H9 (cell line): Measurements from ENCODE around the gene NKX6-2. TPM values are rescaled to one million over a fixed set of nuclear protein-coding genes. Genes with fewer than 3 reads are reported as not detected.

Experiments used
- DNase-seq: peaks from one replicate; pipeline ENCODE4 v3.0.0-alpha.2; 2017
- H2AFZ ChIP-seq: one replicate; pipeline ENCODE4 v1.6.1; 2013; ENCODE audit warnings: mild to moderate bottlenecking, low read length, control low read depth, moderate library complexity
- H2AK5ac ChIP-seq: 2 replicates; pipeline ENCODE4 v1.6.1; 2013; ENCODE audit warnings: low read length, control low read depth, mixed read lengths; ENCODE audit not compliant: insufficient read length
- H2BK120ac ChIP-seq: one replicate; pipeline ENCODE4 v1.6.1; 2013; ENCODE audit warnings: low read depth, mild to moderate bottlenecking, low read length, control low read depth, inconsistent platforms; ENCODE audit not compliant: poor library complexity, severe bottlenecking
- H2BK12ac ChIP-seq: 2 replicates; pipeline ENCODE4 v1.6.1; 2013; ENCODE audit warnings: low read length, control low read depth, mixed read lengths, low read depth; ENCODE audit not compliant: insufficient read length
- H2BK15ac ChIP-seq: 2 replicates; pipeline ENCODE4 v1.6.1; 2013; ENCODE audit warnings: low read depth, low read length, control low read depth
- H2BK20ac ChIP-seq: one replicate; pipeline ENCODE4 v1.6.1; 2013; ENCODE audit warnings: low read depth, mild to moderate bottlenecking, low read length, control low read depth, inconsistent platforms; ENCODE audit not compliant: poor library complexity, severe bottlenecking
- H2BK5ac ChIP-seq: 2 replicates; pipeline ENCODE4 v1.6.1; 2013; ENCODE audit warnings: low read length, control low read depth, mixed read lengths; ENCODE audit not compliant: insufficient read length
- H3K14ac ChIP-seq: 2 replicates; pipeline ENCODE4 v1.6.1; 2013; ENCODE audit warnings: low read length, control low read depth; ENCODE audit not compliant: insufficient read depth
- H3K18ac ChIP-seq: 2 replicates; pipeline ENCODE4 v1.6.1; 2013; ENCODE audit warnings: low read depth, mild to moderate bottlenecking, mixed read lengths, low read length, control low read depth; ENCODE audit not compliant: insufficient read length
- H3K23ac ChIP-seq: 2 replicates; pipeline ENCODE4 v1.6.1; 2013; ENCODE audit warnings: low read length, control low read depth, mixed read lengths, low read depth; ENCODE audit not compliant: insufficient read length
- H3K23me2 ChIP-seq: 2 replicates; pipeline ENCODE4 v1.6.1; 2013; ENCODE audit warnings: low read depth, mild to moderate bottlenecking, mixed read lengths, low read length, control low read depth; ENCODE audit not compliant: insufficient read length, poor library complexity, severe bottlenecking
- H3K27ac ChIP-seq: 2 replicates; pipeline ENCODE4 v1.5.1; 2013; ENCODE audit warnings: low read length, control low read depth, mixed read lengths, low read depth; ENCODE audit not compliant: insufficient read length
- H3K27me3 ChIP-seq: 2 replicates; pipeline ENCODE4 v1.6.1; 2013; ENCODE audit warnings: low read length, control low read depth, inconsistent platforms; ENCODE audit not compliant: insufficient read depth
- H3K4ac ChIP-seq: 2 replicates; pipeline ENCODE4 v1.6.1; 2013; ENCODE audit warnings: low read depth, mild to moderate bottlenecking, control low read depth, inconsistent platforms, low read length, moderate library complexity
- H3K4me1 ChIP-seq: 2 replicates; pipeline ENCODE4 v1.6.1; 2013; ENCODE audit warnings: low read length, control low read depth, inconsistent platforms; ENCODE audit not compliant: insufficient read depth
- H3K4me2 ChIP-seq: 2 replicates; pipeline ENCODE4 v1.6.1; 2013; ENCODE audit warnings: low read length, control low read depth, mixed read lengths; ENCODE audit not compliant: insufficient read length, insufficient read depth
- H3K56ac ChIP-seq: 2 replicates; pipeline ENCODE4 v1.6.1; 2013; ENCODE audit warnings: low read depth, mild to moderate bottlenecking, mixed read lengths, low read length, control low read depth; ENCODE audit not compliant: insufficient read length
- H3K79me1 ChIP-seq: 2 replicates; pipeline ENCODE4 v1.6.1; 2013; ENCODE audit warnings: low read depth, mild to moderate bottlenecking, moderate library complexity, low read length, control low read depth, inconsistent platforms; ENCODE audit not compliant: insufficient read depth, poor library complexity, severe bottlenecking
- H3K79me2 ChIP-seq: 2 replicates; pipeline ENCODE4 v1.6.1; 2013; ENCODE audit warnings: low read length, control low read depth, inconsistent platforms; ENCODE audit not compliant: insufficient read depth
- H3K9ac ChIP-seq: 2 replicates; pipeline ENCODE4 v1.6.1; 2013; ENCODE audit warnings: low read length, control low read depth, mixed read lengths; ENCODE audit not compliant: insufficient read length; ENCODE audit errors: extremely low read depth
- H3K9me3 ChIP-seq: one replicate; pipeline ENCODE4 v1.6.1; 2013; ENCODE audit warnings: low read depth, low read length, inconsistent platforms; ENCODE audit not compliant: control insufficient read depth
- H3T11ph ChIP-seq: one replicate; pipeline ENCODE4 v1.6.1; 2013; ENCODE audit warnings: mild to moderate bottlenecking, low read length, control low read depth, inconsistent platforms
- H4K20me1 ChIP-seq: one replicate; pipeline ENCODE4 v1.6.1; 2013; ENCODE audit not compliant: control insufficient read depth, insufficient read length, insufficient read depth
- H4K5ac ChIP-seq: 2 replicates; pipeline ENCODE4 v1.6.1; 2013; ENCODE audit warnings: low read depth, mild to moderate bottlenecking, mixed read lengths, low read length, control low read depth; ENCODE audit not compliant: insufficient read length
- H4K8ac ChIP-seq: replicated peaks from 2 replicates; pipeline ENCODE4 v1.6.1; 2013; ENCODE audit warnings: low read length, control low read depth, mixed read lengths, low read depth; ENCODE audit not compliant: insufficient read length
- H4K91ac ChIP-seq: 2 replicates; pipeline ENCODE4 v1.6.1; 2013; ENCODE audit warnings: low read depth, mild to moderate bottlenecking, moderate library complexity, mixed read lengths, low read length, control low read depth; ENCODE audit not compliant: insufficient read length
- H3K27ac Mint-ChIP-seq, 3 experiments: 2 replicates in 2 of 3; 3 replicates in 1 of 3; pipeline ENCODE4 v1.8.0; 2020 to 2021; ENCODE audit warnings: mixed read lengths in 3 of 3, mild to moderate bottlenecking in 1 of 3, moderate library complexity in 1 of 3
- H3K27me3 Mint-ChIP-seq: 2 replicates; pipeline ENCODE4 v1.8.0; 2021; ENCODE audit warnings: low read depth, mild to moderate bottlenecking, moderate library complexity, mixed read lengths
- H3K36me3 Mint-ChIP-seq, 3 experiments: 2 replicates in 2 of 3; 3 replicates in 1 of 3; pipeline ENCODE4 v1.8.0; 2020 to 2021; ENCODE audit warnings: low read depth in 3 of 3, mixed read lengths in 3 of 3; ENCODE audit not compliant: insufficient read depth in 1 of 3
- H3K4me1 Mint-ChIP-seq, 2 experiments: 2 replicates each; pipeline ENCODE4 v1.8.0; 2020; ENCODE audit warnings: mixed read lengths in 2 of 2
- H3K4me3 Mint-ChIP-seq, 2 experiments: 2 replicates in 1 of 2; 3 replicates in 1 of 2; pipeline ENCODE4 v1.8.0; 2020 to 2021; ENCODE audit warnings: mild to moderate bottlenecking in 2 of 2, mixed read lengths in 2 of 2, moderate library complexity in 1 of 2
- H3K9me3 Mint-ChIP-seq, 2 experiments: 2 replicates in 1 of 2; 3 replicates in 1 of 2; pipeline ENCODE4 v1.8.0; 2020; ENCODE audit warnings: mild to moderate bottlenecking in 2 of 2, mixed read lengths in 2 of 2, moderate library complexity in 1 of 2
- CTCF ChIP-seq: fragments of 200-600 bp; sonication (generic); conservative IDR thresholded peaks from 3 replicates; pipeline ENCODE4 v1.8.0; 2021; ENCODE audit warnings: antibody characterized with exemption, mild to moderate bottlenecking
- WGBS: extraction: QIAGEN DNeasy Blood & Tissue Kit; methylation state at CpG from one replicate; pipeline ENCODE4 v1.1.7; 2013; ENCODE audit warnings: missing lambda C conversion rate, low lambda C conversion rate, mixed read lengths; ENCODE audit not compliant: insufficient read length; ENCODE audit errors: extremely low coverage; 5-methylcytosine and 5-hydroxymethylcytosine counted together
- total RNA-seq: library from RNA; stranded (reverse); gene quantifications from 2 replicates; pipeline ENCODE4 v1.2.1, GENCODE V29; 2021

NKX6-2 gene
- total RNA-seq, 1 experiment from 2014 or later: 0.13 TPM

DNA sequence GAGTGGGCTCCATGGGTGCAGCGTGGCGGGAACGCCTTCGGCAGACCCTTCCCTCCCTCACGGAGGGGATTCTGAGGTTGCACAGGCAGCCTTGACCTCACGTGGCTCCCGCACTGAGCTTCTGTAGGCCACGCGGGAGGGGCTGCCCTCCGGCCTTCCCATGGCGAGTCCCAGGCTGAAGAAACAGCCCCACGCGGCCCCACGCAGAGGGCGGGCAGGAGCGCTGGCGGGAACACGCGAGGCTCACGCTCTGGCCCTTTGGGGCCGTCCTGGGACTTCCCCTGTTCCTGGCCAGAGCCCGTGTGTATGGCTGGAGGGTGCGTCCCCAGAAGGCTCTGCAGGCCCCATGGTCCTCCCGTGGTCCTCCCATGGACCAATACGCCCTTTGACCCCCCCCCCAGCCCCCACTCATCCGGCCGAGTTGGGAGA, 21.7 kb upstream of the NKX6-2 start:
- H2AK5ac ChIP-seq: no peak overlapping the region

More for the DNA sequence above, 21.7 kb upstream of the NKX6-2 start:
- WGBS: no CpG with 5 or more reads among the region's 27 CpGs
- H3K4ac ChIP-seq: no peak overlapping the region
- Mint-ChIP-seq H3K36me3 (no peaks in the 10 kb centered on the region), H3K27me3 (no peaks in the 10 kb centered on the region; the same call in none of the 2 replicates), H3K4me3 (no peak overlapping the region), H3K4me1 (peaks cover 0 to 14% of the 10 kb centered on the region in 2 experiments; a peak in 2 of 4 replicates), H3K9me3 (no peaks in the 10 kb centered on the region), H3K27ac (no peak overlapping the region)
- H4K8ac ChIP-seq: no peak overlapping the region
- no peaks in the 10 kb centered on the region for H3K9me3 ChIP-seq
- H3K4me1 ChIP-seq: no peaks in the 10 kb centered on the region
- H3K56ac ChIP-seq: no peak overlapping the region
- no peak overlapping the region for H3K23ac ChIP-seq
- H2BK20ac ChIP-seq: no peak overlapping the region
- no peaks in the 10 kb centered on the region for H3K79me2 ChIP-seq
- no peak for TF ChIP-seq CTCF
- H3K27me3 ChIP-seq: no peaks in the 10 kb centered on the region
- no peak overlapping the region for H2BK5ac ChIP-seq
- H2BK120ac ChIP-seq: no peak overlapping the region
- no peak overlapping the region for H3K9ac ChIP-seq
- no peak overlapping the region for H3T11ph ChIP-seq
- H2BK12ac ChIP-seq: no peak overlapping the region
- H3K14ac ChIP-seq: no peak overlapping the region
- H3K4me2 ChIP-seq: no peak overlapping the region
- no peak overlapping the region for H3K27ac ChIP-seq
- no peak overlapping the region for H3K18ac ChIP-seq
- H4K5ac ChIP-seq: no peak overlapping the region
- H3K23me2 ChIP-seq: no peaks in the 10 kb centered on the region
- no peak overlapping the region for H2AFZ ChIP-seq
- DNase-seq: no peak
- no peaks in the 10 kb centered on the region for H3K79me1 ChIP-seq
- H4K20me1 ChIP-seq: no peaks in the 10 kb centered on the region
- no peak overlapping the region for H4K91ac ChIP-seq
- H2BK15ac ChIP-seq: no peak overlapping the region
